ENCODE measurements around the gene TOR1AIP2. TPM values are rescaled to one million over a fixed set of nuclear protein-coding genes. Genes with fewer than 3 reads are reported as not detected.

The TOR1AIP2 gene
- total RNA-seq, 2 donors from 2014 or later = 66.8 to 76.9 TPM

DNA sequence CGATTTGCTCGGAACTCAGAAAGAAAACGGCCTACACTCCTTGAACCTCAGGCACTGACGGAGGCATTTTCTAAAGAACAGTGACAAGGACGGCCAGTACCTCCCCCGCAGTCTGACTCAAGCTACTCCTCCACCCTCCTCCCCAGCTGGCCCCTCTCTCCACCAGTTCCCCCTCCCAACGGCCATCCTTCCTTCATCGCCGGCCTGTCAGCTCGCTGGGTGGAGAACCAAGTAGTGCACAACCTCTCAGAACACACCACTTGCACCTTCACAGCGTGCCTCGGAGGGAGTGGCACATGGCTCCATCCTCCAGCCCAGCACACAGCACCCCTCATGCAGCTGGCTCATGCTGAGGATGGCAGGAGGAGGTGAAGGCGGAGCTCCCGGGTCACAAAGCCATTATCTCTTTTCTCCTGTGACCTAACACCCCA, 58.8 kb downstream of the TOR1AIP2 start:
- Histone ChIP-seq H3K9ac (ENCODE audit: low read depth in 2 of 2, low read length in 2 of 2) (no peak overlapping the region), H3K36me3 (no peaks in the 10 kb centered on the region), H3K4me3 (no peak overlapping the region), H3K4me1 (no peaks in the 10 kb centered on the region), H3K27ac (no peak overlapping the region), H3K9me3 (no peaks in the 10 kb centered on the region), H3K27me3 (no peaks in the 10 kb centered on the region)
- no peak for DNase-seq
- TF ChIP-seq, protein P1, sequence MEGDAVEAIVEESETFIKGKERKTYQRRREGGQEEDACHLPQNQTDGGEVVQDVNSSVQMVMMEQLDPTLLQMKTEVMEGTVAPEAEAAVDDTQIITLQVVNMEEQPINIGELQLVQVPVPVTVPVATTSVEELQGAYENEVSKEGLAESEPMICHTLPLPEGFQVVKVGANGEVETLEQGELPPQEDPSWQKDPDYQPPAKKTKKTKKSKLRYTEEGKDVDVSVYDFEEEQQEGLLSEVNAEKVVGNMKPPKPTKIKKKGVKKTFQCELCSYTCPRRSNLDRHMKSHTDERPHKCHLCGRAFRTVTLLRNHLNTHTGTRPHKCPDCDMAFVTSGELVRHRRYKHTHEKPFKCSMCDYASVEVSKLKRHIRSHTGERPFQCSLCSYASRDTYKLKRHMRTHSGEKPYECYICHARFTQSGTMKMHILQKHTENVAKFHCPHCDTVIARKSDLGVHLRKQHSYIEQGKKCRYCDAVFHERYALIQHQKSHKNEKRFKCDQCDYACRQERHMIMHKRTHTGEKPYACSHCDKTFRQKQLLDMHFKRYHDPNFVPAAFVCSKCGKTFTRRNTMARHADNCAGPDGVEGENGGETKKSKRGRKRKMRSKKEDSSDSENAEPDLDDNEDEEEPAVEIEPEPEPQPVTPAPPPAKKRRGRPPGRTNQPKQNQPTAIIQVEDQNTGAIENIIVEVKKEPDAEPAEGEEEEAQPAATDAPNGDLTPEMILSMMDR (IDR thresholded peaks at IDR 0.05) = no peak
- intact Hi-C loops (cut with DNase I) = no loop called here

DNA sequence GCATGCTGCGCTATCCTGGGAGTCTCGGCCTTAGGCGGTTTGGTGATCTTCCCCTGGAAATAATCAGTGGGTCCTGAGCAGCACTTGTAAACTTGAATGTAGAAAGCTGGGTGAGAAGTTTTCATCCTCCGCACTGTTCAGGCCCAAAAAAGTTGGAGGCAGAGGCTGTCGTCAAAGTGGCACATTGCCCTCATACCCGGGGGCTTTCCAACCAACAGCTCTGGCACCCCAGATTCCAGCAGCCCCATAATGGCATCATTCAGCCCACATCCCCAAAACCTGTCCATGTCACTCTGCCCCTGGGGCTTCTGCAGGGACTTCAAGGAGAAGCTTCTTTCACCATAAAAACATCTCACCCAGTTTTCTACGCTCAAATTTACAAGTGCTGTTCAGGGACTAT, 59.3 kb downstream of the TOR1AIP2 start:
- DNase-seq = no peak
- intact Hi-C loops (cut with DNase I) = no loop called here
- TF ChIP-seq, protein P1 (IDR thresholded peaks at IDR 0.05) = no peak

DNA sequence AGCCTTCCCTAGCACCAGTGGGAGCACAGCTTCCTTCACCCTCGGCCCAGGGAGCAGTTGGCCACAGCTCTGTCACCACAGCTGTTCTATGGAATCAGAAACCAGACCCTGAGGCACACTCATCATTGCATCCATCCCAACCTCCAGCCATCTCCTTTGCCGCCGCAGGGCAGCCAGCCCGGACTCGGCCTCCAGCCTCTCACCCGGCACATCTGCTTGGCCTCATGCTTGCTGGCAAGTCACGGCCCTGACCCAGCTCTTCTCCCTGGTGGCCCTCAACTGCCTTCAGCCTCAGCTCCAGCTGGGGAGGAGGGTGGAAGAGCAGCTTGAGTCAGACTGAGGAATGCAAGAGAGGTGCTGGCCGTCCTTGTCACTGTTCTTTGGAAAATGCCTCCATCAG, 59.8 kb downstream of the TOR1AIP2 start:
- intact Hi-C loops (cut with DNase I) = no loop called here
- H3K9me3 ChIP-seq = no peaks in the 10 kb centered on the region
- no peaks in the 10 kb centered on the region for H3K36me3 ChIP-seq
- no peak for DNase-seq
- H3K4me3 ChIP-seq = no peak overlapping the region
- TF ChIP-seq, protein P1 (IDR thresholded peaks at IDR 0.05) = no peak
- H3K9ac ChIP-seq (ENCODE audit: low read depth in 2 of 2, low read length in 2 of 2) = no peak overlapping the region
- no peak overlapping the region for H3K27ac ChIP-seq
- H3K27me3 ChIP-seq = no peaks in the 10 kb centered on the region
- no peaks in the 10 kb centered on the region for H3K4me1 ChIP-seq

More for the DNA sequence above, 59.3 kb downstream of the TOR1AIP2 start:
- Histone ChIP-seq H3K4me3 (no peak overlapping the region), H3K27me3 (no peaks in the 10 kb centered on the region), H3K9me3 (no peaks in the 10 kb centered on the region), H3K4me1 (no peaks in the 10 kb centered on the region), H3K27ac (no peak overlapping the region), H3K9ac (ENCODE audit: low read depth in 2 of 2, low read length in 2 of 2) (no peak overlapping the region), H3K36me3 (no peaks in the 10 kb centered on the region)

DNA sequence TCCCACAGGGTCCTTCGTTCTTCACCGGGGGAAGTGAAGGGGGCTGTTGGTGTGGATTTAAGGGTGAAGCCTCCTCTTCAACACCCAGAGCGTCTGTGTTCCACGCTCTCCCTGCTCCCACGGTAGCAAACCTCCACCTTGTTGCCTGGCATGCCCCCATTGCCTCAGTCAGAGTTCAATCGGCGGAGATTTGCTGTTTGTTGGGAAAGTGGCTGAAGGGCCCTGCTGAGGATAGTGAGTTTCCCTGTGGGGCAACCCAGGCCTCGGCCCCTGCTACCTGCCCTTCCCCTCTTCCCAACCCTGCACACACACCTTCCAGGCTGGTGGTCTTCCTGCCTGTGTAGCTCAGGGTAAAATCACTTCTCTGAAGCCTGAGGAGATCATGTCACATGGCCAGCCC, 60.5 kb downstream of the TOR1AIP2 start:
- no peak for DNase-seq
- no peaks in the 10 kb centered on the region for H3K36me3 ChIP-seq
- no peak overlapping the region for H3K27ac ChIP-seq
- H3K27me3 ChIP-seq = no peaks in the 10 kb centered on the region
- TF ChIP-seq, protein P1 (IDR thresholded peaks at IDR 0.05) = no peak
- H3K9me3 ChIP-seq = no peaks in the 10 kb centered on the region
- intact Hi-C loops (cut with DNase I) = no loop called here
- no peak overlapping the region for H3K4me3 ChIP-seq
- H3K4me1 ChIP-seq = no peaks in the 10 kb centered on the region
- H3K9ac ChIP-seq (ENCODE audit: low read depth in 2 of 2, low read length in 2 of 2) = no peak overlapping the region

DNA sequence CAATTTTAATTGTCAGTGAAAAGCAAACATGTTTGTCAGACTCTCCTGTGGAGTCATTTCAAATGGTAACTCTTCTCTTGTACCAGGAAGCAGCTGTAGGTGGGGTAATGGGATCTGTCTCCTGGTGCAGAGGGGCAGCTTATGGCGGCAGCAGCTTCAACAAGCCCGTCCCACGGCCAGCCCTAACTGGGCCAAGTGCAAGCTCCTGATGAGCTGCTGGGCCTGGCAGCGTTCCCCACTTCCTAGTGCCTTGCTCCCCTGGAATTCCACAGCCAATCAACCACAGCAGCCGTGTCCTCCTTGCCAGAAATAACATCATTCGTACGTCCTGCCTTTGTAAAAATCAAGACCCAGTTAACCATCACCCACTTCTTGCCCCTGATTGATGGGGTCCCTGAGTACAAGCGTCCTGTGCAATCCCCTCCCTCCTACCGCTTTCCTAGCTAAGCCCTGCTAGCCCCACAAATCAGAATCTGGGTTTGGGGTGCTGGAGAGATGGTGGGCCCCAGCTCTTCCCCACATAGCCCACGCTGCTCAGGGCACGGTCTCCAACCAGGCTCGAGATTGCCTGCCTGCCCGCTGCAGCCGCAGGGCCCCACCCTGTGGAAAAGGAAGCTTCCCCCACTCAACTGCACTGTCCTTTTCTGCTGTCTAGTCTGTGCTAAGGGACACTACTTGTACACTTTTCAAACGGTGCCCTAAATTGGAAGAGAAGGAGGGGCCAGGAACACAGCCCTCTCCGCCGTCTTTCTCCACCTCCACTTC, 61.2 kb downstream of the TOR1AIP2 start:
- no peak overlapping the region for H3K27ac ChIP-seq
- no peak for DNase-seq

More for the DNA sequence above, 61.2 kb downstream of the TOR1AIP2 start:
- H3K9ac ChIP-seq (ENCODE audit: low read depth in 2 of 2, low read length in 2 of 2) = no peak overlapping the region
- no peaks in the 10 kb centered on the region for H3K4me1 ChIP-seq
- intact Hi-C loops (cut with DNase I) = no loop called here
- no peak overlapping the region for H3K4me3 ChIP-seq
- H3K36me3 ChIP-seq = no peaks in the 10 kb centered on the region
- TF ChIP-seq, protein P1 (IDR thresholded peaks at IDR 0.05) = no peak
- H3K9me3 ChIP-seq = no peaks in the 10 kb centered on the region
- no peaks in the 10 kb centered on the region for H3K27me3 ChIP-seq

All from colonic mucosa (tissue), 4 donors.